Dermis microvascular lymphatic vessel endothelial cell (primary cell): Measurements from ENCODE around the gene PEA15. TPM values are rescaled to one million over a fixed set of nuclear protein-coding genes. Genes with fewer than 3 reads are reported as not detected.

ENCODE experiments used
- DNase-seq, 2 donors: peaks; one replicate each; pipeline versions ENCODE4 v3.0.0 to v3.0.0-alpha.2; 2010; ENCODE audit warnings: low read depth in 2 of 2
- total RNA-seq: library from RNA; depleted of rRNA; stranded (reverse); fragments of >200 nt; gene quantifications from 2 replicates; pipeline ENCODE4 v1.2.1, GENCODE V29; 2014

The PEA15 gene
- total RNA-seq, 1 donor from 2014 or later = 38.9 TPM

- DNase-seq = no peak
Observed at GRCh38 chr1:160239582-160240299, 34.6 kb downstream of the PEA15 start.

- peak in 1 of 2 donors; percentile 29 for DNase-seq
Observed at GRCh38 chr1:160243767-160244166, 38.6 kb downstream of the PEA15 start.

- DNase-seq = peak in 1 of 2 donors; percentile 5
Observed at GRCh38 chr1:160244209-160244608, 39.0 kb downstream of the PEA15 start.

GRCh38 chr1:160245434-160245833, 40.2 kb downstream of the PEA15 start:
- DNase-seq = no peak

GRCh38 chr1:160247053-160247452, 41.9 kb downstream of the PEA15 start:
- no peak for DNase-seq

DNA sequence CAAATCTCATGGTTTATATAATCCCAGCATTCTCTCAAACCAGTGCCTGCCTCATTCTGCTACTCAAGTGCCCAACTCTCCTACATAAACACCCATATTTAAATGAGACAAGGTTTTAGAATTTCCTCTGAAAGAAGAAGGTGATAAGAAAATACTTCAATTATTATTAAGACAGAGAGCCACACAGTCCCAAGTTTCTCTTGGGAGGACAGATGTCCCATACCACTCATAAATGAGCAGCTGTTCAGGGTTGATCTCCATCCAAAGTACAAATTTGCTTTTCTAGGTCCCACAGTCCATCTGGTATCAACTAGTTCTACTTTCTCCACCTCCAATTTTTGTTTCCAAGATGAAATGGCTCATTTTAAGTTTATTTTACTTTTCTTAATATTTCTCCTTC, 45.8 kb downstream of the PEA15 start:
- DNase-seq = no peak

DNA sequence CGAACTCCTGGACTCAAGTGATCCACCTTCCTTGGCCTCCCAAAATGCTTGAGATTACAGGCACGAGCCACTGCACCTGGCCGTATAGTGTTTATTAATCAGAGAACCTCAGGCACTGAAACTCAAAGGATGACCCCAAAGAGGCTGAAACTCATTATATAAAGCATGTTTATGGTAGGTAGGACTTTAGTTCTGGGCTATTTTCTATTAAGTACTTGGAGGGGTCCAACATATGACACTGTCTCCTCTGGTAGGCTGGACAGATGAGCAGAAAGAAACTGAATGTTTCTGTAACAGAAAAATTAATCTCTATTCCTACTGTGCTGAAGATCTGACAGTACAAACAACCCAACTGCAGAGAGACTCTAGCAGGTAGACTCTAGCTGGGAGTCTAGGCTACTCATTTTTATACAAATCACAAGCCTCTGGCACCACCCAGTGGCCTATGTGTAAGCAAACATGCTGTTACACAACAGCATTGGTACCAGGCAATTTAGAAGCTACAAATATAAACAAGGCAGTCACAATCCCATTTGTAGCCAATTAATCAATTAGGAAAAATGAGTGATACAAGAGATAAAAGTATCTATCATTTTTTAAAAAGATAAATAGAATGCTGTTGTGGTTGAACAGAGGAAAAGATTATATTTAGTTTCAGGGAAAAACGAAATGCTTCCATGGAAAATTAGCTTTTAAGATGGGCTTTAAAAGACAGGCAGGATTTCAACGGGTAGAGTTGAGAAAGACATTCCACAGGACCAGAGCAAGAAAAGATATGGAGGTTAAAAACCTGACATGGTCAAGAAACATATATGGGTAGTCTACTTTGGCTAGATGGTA, 46.7 kb downstream of the PEA15 start:
- peak; percentile 63 to 77 for DNase-seq

DNA sequence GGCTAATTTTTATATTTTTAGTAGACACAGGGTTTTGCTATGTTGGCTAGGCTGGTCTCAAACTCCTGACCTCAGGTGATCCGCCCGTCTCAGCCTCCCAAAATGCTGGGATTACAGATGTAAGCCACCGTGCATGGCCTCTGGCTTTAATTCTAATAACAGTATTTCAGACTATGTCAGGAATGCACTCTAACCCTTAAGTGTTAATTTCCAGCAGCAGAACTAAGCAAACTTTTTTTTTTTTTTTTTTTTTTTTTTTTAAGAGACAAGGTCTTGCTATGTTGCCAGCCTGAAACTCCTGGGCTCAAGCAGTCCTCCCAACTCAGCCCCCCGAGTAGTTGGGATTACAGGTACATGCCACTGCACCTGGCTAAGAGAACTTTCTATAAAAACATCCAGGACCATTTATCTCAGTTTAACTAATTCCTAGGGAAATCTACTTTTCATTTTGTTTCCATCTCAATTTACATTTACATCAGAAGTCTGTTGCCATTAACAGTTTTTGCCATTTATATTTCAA, 50.7 kb downstream of the PEA15 start:
- DNase-seq = no peak

DNA sequence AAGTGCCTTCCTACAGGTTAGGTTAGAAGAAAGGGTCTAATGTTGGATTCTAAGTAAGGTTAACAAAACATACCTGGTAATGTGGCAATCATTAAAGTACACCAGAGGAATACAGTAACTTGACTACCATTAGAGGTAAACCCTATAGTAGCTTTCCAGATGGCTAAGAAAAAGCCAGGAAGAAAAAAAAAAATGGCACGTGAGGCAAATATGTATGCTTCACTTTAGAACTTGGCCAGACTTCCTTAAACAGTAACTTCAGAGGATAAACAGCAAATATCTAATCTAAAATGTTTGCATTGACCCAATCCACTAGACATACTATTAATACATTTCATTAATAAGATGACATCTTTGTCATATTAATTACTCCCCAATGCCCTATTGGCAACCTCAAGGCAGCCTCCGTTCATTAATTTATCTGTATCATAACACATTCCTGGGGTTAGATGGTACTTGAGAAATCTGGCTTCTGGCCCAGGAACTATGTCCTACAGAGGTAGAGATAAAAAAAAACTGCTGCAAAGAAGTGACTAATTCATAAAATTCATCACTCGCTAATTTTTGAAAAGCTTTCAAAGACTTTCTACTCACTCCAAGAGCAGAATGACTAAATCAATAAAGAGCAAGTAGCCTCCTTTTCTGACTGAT, 51.3 kb downstream of the PEA15 start:
- DNase-seq = peak in 1 of 2 donors; percentile 58

DNA sequence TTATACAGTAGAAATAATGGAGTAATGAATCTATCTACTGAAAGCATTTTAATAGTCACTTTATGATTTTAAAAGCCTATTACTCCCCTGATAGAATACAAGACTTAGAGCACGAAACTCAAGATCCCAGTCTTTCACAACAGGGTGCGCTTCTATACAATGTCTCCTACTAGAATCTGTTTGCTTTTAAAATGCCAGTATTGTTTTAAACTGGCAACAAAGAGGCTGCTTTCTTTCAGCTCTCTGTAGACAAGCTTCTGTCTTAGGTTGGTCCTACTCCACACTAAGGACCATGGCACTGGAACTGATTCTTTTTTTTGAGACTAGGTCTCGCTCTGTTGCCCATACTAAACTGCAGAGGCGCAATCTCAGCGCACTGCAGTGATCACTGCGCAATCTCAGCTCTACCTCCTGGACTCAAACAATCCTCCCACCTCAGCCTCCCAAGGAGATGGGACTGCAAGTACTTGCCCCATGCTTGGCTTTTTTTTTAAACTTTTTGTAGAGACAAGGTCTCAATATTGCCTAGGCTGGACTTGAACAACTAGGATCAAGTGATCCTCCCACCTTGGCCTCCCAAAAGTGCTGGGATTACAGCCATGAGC, 52.3 kb downstream of the PEA15 start:
- no peak for DNase-seq

DNA sequence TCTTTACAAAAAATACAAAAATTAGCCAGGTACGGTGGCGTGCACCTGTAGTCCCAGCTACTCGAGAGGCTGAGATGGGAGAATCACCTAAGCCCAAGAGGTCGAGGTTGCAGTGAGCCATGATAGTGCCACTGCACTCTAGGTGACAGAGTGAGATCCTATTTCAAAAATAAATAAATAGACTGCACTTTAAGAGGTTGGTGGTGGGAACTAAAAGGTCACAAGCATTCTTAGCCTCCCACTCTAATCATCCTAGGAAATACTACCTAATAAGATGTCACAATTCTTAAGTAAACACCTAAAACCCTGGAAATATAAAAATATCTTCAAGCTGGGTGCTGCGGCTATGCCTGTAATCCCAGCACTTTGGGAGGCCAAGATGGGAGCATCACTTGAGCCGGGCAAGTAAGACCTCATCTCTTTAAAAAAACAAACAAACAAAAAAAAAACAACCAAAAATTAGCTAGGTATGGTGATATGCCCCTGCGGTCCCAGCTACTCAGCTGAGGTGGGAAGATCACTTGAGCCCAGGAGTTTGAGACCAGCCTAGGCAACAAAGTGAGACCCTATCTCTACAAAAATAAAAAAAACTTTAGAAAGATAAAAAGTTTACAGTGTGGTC, 53.1 kb downstream of the PEA15 start:
- no peak for DNase-seq

- DNase-seq = peak in 1 of 2 donors; percentile 88
Observed at GRCh38 chr1:160260406-160261382, 55.5 kb downstream of the PEA15 start.

- DNase-seq = peak; percentile 70 to 91
Observed at GRCh38 chr1:160261556-160261892, 56.3 kb downstream of the PEA15 start.

DNA sequence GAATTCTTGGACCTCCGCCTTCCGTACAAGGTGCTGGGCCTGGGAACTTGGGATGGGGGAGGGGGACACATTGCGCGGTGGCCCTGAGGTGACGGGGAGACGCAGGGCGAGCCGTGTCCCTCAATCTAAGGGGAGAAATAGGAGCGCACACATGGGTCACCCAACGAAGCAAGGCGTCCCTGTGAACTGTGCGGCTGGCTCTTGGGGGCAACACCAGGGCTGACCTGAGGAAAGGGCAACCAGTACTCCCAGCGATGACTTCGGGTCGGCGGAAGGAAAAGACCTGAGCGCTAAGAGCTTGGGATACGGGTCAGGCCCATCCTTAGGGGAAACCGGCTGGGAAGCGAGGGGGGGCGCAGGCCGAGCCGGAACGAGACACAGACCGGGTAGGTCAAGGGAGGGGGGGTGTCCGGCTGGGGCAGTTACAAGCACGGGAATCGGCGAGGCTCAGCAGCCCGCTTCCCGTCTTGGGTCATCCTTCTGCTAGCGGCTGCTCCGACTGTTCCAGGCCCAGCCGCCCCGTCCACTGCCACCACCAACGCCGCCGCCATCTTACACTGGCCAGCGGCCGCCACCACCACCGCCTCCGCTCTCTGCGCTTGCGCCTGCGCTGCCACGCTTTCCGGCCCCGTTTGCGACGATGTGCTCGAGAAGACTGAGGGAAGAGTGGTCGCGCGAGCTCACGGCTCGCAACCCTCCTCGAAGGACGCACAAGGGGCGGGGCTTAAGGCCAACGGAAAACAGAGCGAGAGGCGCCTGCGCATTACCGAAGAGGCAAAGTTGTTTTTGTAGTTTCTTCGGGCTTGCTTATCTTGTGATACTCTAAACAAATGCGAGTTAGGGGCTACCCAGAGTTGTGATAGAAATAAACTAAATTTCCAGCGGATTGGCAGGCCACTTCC, 57.0 kb downstream of the PEA15 start, which contains the start of gene DCAF8:
TSS of gene DCAF8 (minus strand) at position 657 of the 902 bp plus-strand sequence. CDS start 18,541 bp downstream, outside the sequence.
- DNase-seq = peak; percentile 92 to 97

DNA sequence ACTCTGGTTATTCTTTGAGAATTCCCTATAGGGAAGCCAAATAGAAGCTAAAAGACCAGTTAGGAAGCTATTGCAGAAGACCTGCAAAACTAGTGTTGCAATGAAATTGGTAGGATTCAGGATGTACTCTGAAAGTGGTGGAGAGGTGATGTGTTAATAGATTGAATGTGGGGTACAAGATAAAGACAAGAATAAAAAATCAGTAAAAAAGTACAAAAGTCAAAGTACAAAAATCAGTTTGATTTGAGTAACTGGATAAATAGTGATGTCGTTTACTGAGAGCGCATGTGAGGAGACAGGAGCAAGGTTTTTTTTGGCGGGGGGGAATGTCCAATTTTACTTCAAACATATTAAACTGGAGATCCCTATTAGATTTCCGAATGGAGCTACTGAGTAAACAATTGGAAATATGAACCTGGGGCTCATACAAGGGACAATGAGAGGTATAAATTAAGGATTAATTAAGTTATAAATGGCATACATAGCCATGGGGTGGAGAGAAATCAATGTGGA, 59.7 kb downstream of the PEA15 start:
- DNase-seq = no peak
